Nephron (organoid): ENCODE data around the gene AGTRAP.
A peak's percentile ranks its signal among the peaks of the same experiment; 100 is the strongest.

Experiments used
- H3K27ac Mint-ChIP-seq, 3 experiments: 2 replicates each; pipeline ENCODE4 v1.8.0; 2020; ENCODE audit warnings: mixed read lengths in 3 of 3, mild to moderate bottlenecking in 2 of 3, moderate library complexity in 1 of 3
- H3K27me3 Mint-ChIP-seq: 2 replicates; pipeline ENCODE4 v1.8.0; 2021; ENCODE audit warnings: low read depth, mild to moderate bottlenecking, moderate library complexity, mixed read lengths
- H3K36me3 Mint-ChIP-seq: 2 replicates; pipeline ENCODE4 v1.8.0; 2020; ENCODE audit warnings: low read depth, mixed read lengths
- H3K4me1 Mint-ChIP-seq: 2 replicates; pipeline ENCODE4 v1.8.0; 2020; ENCODE audit warnings: mixed read lengths
- H3K4me3 Mint-ChIP-seq, 3 experiments: 2 replicates each; pipeline ENCODE4 v1.8.0; 2020; ENCODE audit warnings: mild to moderate bottlenecking in 3 of 3, mixed read lengths in 3 of 3, moderate library complexity in 2 of 3
- H3K9me3 Mint-ChIP-seq: 2 replicates; pipeline ENCODE4 v1.8.0; 2020; ENCODE audit warnings: mixed read lengths
- CTCF ChIP-seq, 3 experiments: fragments of 200-600 bp; sonication (generic); IDR thresholded peaks; one replicate each; pipeline ENCODE4 v1.5.0; 2021; ENCODE audit warnings: antibody characterized with exemption in 3 of 3; ENCODE audit not compliant: unreplicated experiment in 3 of 3

The AGTRAP gene

GRCh38 chr1:11693024-11693590 is 42.8 kb upstream of the AGTRAP start:
- Mint-ChIP-seq H3K36me3 (no peaks in the 10 kb centered on the region), H3K27ac (peak overlapping the region in 1 of 3 experiments; percentile 10), H3K9me3 (no peaks in the 10 kb centered on the region), H3K27me3 (peaks cover 46% of the 10 kb centered on the region), H3K4me3 (peak overlapping the region; percentile 77 to 87 (median 77)), H3K4me1 (peaks cover 24% of the 10 kb centered on the region)
- TF ChIP-seq CTCF (IDR thresholded peaks at IDR 0.05; ENCODE audit: unreplicated experiment in 3 of 3): no peak

GRCh38 chr1:11693917-11694316 is 42.0 kb upstream of the AGTRAP start:
- Mint-ChIP-seq H3K4me3 (peak overlapping the region; percentile 48 to 87 (median 62)), H3K27ac (no peak overlapping the region), H3K36me3 (no peaks in the 10 kb centered on the region), H3K27me3 (peaks cover 51% of the 10 kb centered on the region), H3K4me1 (peaks cover 31% of the 10 kb centered on the region), H3K9me3 (no peaks in the 10 kb centered on the region)
- TF ChIP-seq CTCF (IDR thresholded peaks at IDR 0.05; ENCODE audit: unreplicated experiment in 3 of 3): no peak

GRCh38 chr1:11695861-11696260 is 40.1 kb upstream of the AGTRAP start:
- H3K4me1 Mint-ChIP-seq: peaks cover 25% of the 10 kb centered on the region
- no peak overlapping the region for H3K27ac Mint-ChIP-seq
- peaks cover 36% of the 10 kb centered on the region for H3K27me3 Mint-ChIP-seq
- TF ChIP-seq CTCF (IDR thresholded peaks at IDR 0.05; ENCODE audit: unreplicated experiment in 3 of 3): no peak
- no peak overlapping the region for H3K4me3 Mint-ChIP-seq
- H3K36me3 Mint-ChIP-seq: no peaks in the 10 kb centered on the region
- H3K9me3 Mint-ChIP-seq: no peaks in the 10 kb centered on the region

GRCh38 chr1:11697188-11697892 is 38.6 kb upstream of the AGTRAP start:
- Mint-ChIP-seq H3K4me3 (no peak overlapping the region), H3K27me3 (peaks cover 35% of the 10 kb centered on the region), H3K27ac (no peak overlapping the region), H3K4me1 (peaks cover 32% of the 10 kb centered on the region), H3K36me3 (no peaks in the 10 kb centered on the region), H3K9me3 (no peaks in the 10 kb centered on the region)
- TF ChIP-seq CTCF (IDR thresholded peaks at IDR 0.05; ENCODE audit: unreplicated experiment in 3 of 3): no peak

GRCh38 chr1:11697893-11698210 is 38.1 kb upstream of the AGTRAP start:
- Mint-ChIP-seq H3K9me3 (no peaks in the 10 kb centered on the region), H3K4me1 (peaks cover 31% of the 10 kb centered on the region), H3K27me3 (peaks cover 30% of the 10 kb centered on the region), H3K36me3 (no peaks in the 10 kb centered on the region), H3K27ac (no peak overlapping the region), H3K4me3 (no peak overlapping the region)
- TF ChIP-seq CTCF (IDR thresholded peaks at IDR 0.05; ENCODE audit: unreplicated experiment in 3 of 3): no peak
